Forelimb muscle (tissue), 1 donor: Measurements from ENCODE around the gene SMARCA5. TPM values are rescaled to one million over a fixed set of nuclear protein-coding genes. Genes with fewer than 3 reads are reported as not detected.

Source experiments
- DNase-seq: peaks from one replicate; pipeline ENCODE4 v3.0.0-alpha.2; 2013; ENCODE audit warnings: low read depth
- polyA plus RNA-seq: library from polyadenylated mRNA; unstranded; fragments of 120-200 nt; gene quantifications from one replicate; pipeline ENCODE4 v1.2.1, GENCODE V29; 2013; ENCODE audit not compliant: insufficient read length

SMARCA5 gene
- polyA plus RNA-seq, 1 donor = 47.2 TPM

GRCh38 chr4:143531788-143532491, 18.4 kb downstream of the SMARCA5 start:
- DNase-seq = no peak

- DNase-seq = no peak
These were observed 25.6 kb downstream of the SMARCA5 start for GRCh38 chr4:143538979-143539669.

- no peak for DNase-seq
These were observed 26.1 kb downstream of the SMARCA5 start for GRCh38 chr4:143539670-143540023.

GRCh38 chr4:143549928-143550327, 36.4 kb downstream of the SMARCA5 start:
- DNase-seq = no peak

- DNase-seq = no peak
These were observed 41.5 kb downstream of the SMARCA5 start for GRCh38 chr4:143554728-143555597.

- DNase-seq = no peak
These were observed 42.2 kb downstream of the SMARCA5 start for GRCh38 chr4:143555676-143556075.

- DNase-seq = no peak
These were observed 44.8 kb downstream of the SMARCA5 start for GRCh38 chr4:143558286-143558685.

GRCh38 chr4:143558823-143559756, 45.6 kb downstream of the SMARCA5 start:
- peak; percentile 55 for DNase-seq

- no peak for DNase-seq
These were observed 46.2 kb downstream of the SMARCA5 start for GRCh38 chr4:143559757-143560147.

GRCh38 chr4:143564472-143564871, 51.0 kb downstream of the SMARCA5 start:
- no peak for DNase-seq

- DNase-seq = no peak
These were observed 61.8 kb downstream of the SMARCA5 start for GRCh38 chr4:143575331-143575730.

GRCh38 chr4:143581331-143581946, 67.9 kb downstream of the SMARCA5 start:
- DNase-seq = no peak

- no peak for DNase-seq
These were observed 72.0 kb downstream of the SMARCA5 start for GRCh38 chr4:143585548-143585947.

- no peak for DNase-seq
These were observed 72.6 kb downstream of the SMARCA5 start for GRCh38 chr4:143586080-143586479.

GRCh38 chr4:143587703-143588102, 74.2 kb downstream of the SMARCA5 start:
- no peak for DNase-seq

GRCh38 chr4:143597276-143597675, 83.8 kb downstream of the SMARCA5 start:
- peak; percentile 24 for DNase-seq

- DNase-seq = no peak
These were observed 85.3 kb downstream of the SMARCA5 start for GRCh38 chr4:143598816-143599215.

GRCh38 chr4:143599827-143600226, 86.3 kb downstream of the SMARCA5 start:
- DNase-seq = no peak

GRCh38 chr4:143606480-143606879, 93.0 kb downstream of the SMARCA5 start:
- DNase-seq = no peak
